SH-SY5Y (cell line): ENCODE data around the gene ADCYAP1.

ENCODE experiments used
- GATA2 ChIP-seq: IDR thresholded peaks from 2 replicates; pipeline ENCODE4 v1.6.1; 2011; ENCODE audit warnings: mild to moderate bottlenecking, low read depth, low read length
- GATA3 ChIP-seq: IDR thresholded peaks from 2 replicates; pipeline ENCODE4 v1.6.1; 2011; ENCODE audit warnings: low read depth, mild to moderate bottlenecking, low read length, moderate library complexity

DNA sequence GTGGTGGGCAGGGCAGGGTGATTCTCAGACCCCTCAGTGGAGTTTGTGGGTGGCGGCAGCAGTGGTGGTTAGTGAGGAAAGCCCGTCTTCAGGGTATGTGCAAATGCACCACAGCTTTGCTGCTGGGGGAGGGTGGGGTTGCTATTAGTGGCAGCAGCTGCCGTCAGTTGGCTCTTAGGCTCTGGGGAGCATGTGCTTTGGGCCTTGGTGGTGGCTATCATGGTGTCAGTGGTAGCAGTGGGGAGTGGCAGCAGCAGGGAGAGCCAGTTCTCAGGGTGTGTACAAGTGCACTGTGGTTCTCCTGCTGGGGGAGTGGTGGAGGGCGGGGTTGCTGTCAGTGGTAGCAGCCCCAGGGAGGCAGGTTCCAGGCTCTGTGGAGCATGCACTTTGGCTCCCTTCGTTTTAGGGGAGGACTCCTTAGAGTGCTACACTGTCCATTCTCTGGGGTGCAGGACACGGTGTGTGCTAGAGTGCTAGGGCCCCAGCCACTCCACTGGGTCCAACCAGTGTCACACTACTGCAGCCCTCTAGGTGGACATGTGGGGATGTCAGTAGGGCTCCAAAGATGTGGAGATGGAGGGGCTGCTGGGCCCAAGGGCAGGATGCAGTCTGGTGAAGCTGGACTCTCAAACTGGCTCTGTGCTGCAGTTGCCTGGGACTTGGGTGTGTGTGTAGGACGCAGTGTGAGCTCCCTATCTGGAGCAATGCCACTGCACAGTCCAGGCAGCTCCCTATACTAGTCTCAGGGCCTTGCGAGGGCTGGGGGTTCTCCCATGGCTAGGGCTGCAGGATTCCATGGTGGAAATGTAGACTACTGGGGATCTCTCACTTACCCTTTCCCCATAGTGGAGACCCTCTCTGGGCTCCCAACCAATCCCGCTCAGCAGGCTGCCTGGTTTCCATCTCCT, 45.3 kb downstream of the ADCYAP1 start:
- no peak for TF ChIP-seq GATA3
- no peak for TF ChIP-seq GATA2
